HG03025 (cell line): ENCODE data around the gene ASH1L.
"Not testable (repeated sequence)": the region's sequence is repeated elsewhere in the genome, so short reads cannot be mapped to it uniquely, and the experiment has no call there.

Experiments
- ATAC-seq: cut with Tn5 transposase; IDR thresholded peaks from one replicate; pipeline ENCODE4 v1.9.1; 2021; ENCODE audit warnings: mild to moderate bottlenecking, moderate library complexity; ENCODE audit not compliant: unreplicated experiment, low FRiP score

The ASH1L gene

GRCh38 chr1:155561779-155562580 is 623 bp downstream of the ASH1L start:
- ATAC-seq: peak; percentile 30

GRCh38 chr1:155555915-155556314 is 6.7 kb downstream of the ASH1L start:
- no peak for ATAC-seq

- no peak for ATAC-seq
These were observed 9.3 kb downstream of the ASH1L start for GRCh38 chr1:155553349-155553748.

GRCh38 chr1:155548706-155549105 is 13.9 kb downstream of the ASH1L start:
- ATAC-seq: no peak

DNA sequence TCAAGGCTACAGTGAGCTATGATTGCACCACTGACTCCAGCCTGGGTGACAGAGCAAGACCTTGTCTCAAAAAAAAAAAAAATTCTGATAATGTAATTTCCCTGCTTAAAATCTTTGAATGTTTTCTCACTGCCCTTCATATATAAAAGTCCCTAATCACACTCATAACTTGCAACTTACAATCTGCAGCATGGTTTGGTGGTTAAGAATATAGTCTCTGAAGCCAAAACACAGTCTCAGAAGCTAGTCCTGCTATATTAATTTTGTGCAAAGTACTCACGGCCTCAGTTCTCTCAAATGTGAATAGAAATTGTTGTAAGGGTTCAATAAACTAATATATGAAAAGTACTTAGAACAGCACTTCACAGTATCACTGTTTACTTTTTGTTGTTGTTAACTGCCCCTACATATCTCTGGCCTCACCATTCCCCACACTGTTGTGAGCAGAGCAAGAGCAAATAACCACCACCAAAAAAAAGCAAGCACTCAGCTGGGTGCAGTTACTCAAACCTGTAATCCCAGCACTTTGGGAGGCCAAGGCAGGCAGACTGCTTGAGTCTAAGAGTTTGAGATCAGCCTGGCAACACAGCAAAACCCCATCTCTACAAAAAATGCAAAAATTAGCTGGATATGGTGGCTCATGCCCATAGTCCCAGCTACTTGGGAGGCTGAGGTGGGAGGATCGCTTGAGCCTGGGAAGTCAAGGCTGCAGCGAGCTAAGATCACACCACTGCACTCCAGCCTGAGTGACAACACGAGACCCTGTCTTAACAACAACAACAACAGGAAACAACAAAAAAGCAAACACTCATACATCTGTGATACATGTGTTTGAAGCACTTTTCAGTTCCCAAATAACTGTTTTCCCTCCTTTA is 22.4 kb downstream of the ASH1L start:
- ATAC-seq: no peak

- no peak for ATAC-seq
These were observed 25.4 kb downstream of the ASH1L start for GRCh38 chr1:155537193-155537592.

GRCh38 chr1:155531624-155532023 is 31.0 kb downstream of the ASH1L start:
- ATAC-seq: no peak

GRCh38 chr1:155529929-155530328 is 32.7 kb downstream of the ASH1L start:
- ATAC-seq: no peak

DNA sequence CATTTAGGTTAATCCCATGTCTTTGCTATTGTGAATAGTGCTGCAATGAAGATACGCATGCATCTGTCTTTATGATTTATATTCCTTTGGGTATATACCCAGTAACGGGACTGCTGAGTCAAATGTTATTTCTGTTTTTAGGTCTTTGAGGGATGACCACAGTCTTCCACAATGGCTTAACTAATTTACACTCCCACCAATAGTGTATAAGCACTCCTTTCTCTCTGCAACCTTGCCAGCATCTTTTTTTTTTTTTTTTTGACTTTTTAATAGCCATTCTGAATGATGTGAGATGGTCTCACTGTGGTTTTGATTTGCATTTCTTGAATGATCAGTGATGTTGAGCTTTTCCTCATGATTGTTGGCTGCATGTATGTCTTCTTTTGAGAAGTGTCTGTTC is 33.5 kb downstream of the ASH1L start:
- ATAC-seq: no peak

- no peak for ATAC-seq
These were observed 34.9 kb downstream of the ASH1L start for GRCh38 chr1:155527677-155528076.

GRCh38 chr1:155526356-155526755 is 36.2 kb downstream of the ASH1L start:
- no peak for ATAC-seq

GRCh38 chr1:155522069-155522468 is 40.5 kb downstream of the ASH1L start:
- no peak for ATAC-seq

DNA sequence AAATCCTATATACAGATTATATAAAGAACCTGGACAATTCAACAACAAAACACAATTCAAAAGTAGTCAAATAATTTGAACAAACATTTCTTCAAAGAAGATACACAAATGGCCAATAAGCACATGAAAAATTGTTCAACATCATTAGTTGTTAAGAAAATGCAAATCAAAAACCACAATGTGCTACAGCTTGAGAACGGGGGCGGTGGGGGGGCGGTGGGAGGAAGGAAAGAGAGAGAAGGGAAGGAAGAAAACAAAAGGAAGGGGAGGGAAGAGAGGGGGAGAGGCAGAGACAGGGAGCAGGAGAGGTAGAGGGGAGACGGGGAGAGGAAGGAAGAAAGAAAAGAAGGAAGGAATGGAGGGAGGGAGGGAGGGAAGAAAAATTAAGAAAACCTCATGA is 44.1 kb downstream of the ASH1L start:
- ATAC-seq: no peak

DNA sequence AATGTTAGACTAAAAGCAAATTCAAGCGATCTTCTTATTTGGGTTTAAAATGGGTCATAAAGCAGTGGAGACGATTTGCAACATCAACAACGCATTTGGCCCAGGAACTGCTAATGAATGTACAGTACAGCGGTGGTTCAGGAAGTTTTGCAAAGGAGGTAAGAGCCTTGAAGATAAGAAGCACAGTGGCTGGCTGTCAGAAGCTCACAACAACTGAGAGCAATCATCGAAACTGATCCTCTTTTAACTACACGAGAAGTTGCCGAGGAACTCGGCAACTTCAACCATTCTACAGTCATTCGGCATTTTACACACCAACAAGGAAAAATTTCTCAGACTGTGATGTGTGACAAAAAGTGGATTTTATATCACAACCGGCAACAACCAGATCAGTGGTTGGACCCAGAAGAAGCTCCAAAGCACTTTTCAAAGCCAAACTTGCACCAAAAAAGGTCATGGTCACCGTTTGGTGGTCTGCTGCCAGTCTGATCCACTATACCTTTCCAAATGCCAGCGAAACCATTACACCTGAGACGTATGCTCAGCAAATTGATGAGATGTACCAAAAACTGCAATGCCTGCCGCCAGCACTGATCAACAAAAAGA is 47.9 kb downstream of the ASH1L start:
- ATAC-seq: no peak

GRCh38 chr1:155513300-155513916 is 49.2 kb downstream of the ASH1L start:
- no peak for ATAC-seq

GRCh38 chr1:155511385-155511784 is 51.2 kb downstream of the ASH1L start:
- not testable (repeated sequence) for ATAC-seq

DNA sequence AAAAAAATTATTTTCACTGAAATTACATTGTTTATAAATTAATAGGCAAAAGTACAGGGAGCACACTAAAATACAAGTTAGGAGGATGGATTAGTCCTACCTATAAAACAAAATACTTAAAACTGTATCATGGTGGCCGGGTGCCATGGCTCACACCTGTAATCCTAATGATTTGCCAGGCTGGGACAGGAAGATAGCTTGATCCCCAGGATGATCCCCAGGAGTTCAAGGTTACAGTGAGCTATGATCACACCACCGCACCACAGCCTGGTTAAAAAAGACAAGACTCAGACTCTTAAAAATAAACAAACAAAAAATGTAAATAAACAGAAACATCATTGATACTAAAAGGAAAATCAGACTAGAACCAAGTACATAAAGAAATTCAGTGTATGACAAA is 53.5 kb downstream of the ASH1L start:
- ATAC-seq: no peak

- ATAC-seq: no peak
These were observed 54.7 kb downstream of the ASH1L start for GRCh38 chr1:155507945-155508344.

- ATAC-seq: not testable (repeated sequence)
These were observed 56.6 kb downstream of the ASH1L start for GRCh38 chr1:155505963-155506362.

DNA sequence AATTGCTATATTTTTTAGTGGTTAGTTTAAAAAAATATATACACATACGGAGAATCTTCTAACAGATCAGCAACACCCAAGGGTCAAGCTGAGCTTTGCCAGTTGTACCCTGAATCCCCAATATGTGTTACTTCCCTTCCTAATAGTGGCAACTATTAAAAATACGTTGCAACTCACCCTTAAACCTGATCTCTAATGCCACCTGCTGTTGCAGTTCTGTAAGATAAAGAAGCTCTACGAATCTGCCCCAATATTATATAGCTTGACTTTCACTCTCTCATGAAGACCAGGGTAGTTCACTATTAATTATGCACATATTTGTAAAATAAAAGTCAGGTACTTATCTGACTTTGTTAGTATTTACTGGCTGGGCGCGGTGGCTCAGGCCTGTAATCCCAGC is 58.4 kb downstream of the ASH1L start:
- no peak for ATAC-seq
